GM12872 (cell line): ENCODE measurements around the gene TBL2.

Experiments
- TF ChIP-seq, protein P1 (sequence below): IDR thresholded peaks from 3 replicates; pipeline ENCODE4 v1.5.1; 2011; ENCODE audit warnings: low read depth, mild to moderate bottlenecking, low read length, moderate library complexity; ENCODE audit not compliant: insufficient read depth

TBL2 gene

DNA sequence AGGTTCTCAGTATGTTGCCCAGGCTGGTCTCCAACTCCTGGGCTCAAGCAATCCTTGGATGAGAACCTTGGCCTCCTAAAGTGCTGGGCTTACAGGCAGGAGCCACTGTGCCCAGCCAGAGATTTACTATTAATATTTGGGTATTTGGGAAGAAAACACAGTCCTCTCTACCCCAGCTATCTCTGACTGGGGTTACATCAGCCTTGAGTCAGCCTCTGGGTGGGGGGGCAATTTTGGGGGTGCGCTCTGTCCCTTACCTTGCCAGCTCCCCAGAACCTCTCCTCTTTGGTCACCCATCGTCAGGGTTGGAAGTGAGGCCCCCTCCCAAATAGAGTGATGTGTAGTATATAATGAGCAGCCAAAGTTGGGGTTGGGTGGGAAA is 44.1 kb upstream of the TBL2 start:
- TF ChIP-seq, protein P1, sequence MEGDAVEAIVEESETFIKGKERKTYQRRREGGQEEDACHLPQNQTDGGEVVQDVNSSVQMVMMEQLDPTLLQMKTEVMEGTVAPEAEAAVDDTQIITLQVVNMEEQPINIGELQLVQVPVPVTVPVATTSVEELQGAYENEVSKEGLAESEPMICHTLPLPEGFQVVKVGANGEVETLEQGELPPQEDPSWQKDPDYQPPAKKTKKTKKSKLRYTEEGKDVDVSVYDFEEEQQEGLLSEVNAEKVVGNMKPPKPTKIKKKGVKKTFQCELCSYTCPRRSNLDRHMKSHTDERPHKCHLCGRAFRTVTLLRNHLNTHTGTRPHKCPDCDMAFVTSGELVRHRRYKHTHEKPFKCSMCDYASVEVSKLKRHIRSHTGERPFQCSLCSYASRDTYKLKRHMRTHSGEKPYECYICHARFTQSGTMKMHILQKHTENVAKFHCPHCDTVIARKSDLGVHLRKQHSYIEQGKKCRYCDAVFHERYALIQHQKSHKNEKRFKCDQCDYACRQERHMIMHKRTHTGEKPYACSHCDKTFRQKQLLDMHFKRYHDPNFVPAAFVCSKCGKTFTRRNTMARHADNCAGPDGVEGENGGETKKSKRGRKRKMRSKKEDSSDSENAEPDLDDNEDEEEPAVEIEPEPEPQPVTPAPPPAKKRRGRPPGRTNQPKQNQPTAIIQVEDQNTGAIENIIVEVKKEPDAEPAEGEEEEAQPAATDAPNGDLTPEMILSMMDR = no peak

DNA sequence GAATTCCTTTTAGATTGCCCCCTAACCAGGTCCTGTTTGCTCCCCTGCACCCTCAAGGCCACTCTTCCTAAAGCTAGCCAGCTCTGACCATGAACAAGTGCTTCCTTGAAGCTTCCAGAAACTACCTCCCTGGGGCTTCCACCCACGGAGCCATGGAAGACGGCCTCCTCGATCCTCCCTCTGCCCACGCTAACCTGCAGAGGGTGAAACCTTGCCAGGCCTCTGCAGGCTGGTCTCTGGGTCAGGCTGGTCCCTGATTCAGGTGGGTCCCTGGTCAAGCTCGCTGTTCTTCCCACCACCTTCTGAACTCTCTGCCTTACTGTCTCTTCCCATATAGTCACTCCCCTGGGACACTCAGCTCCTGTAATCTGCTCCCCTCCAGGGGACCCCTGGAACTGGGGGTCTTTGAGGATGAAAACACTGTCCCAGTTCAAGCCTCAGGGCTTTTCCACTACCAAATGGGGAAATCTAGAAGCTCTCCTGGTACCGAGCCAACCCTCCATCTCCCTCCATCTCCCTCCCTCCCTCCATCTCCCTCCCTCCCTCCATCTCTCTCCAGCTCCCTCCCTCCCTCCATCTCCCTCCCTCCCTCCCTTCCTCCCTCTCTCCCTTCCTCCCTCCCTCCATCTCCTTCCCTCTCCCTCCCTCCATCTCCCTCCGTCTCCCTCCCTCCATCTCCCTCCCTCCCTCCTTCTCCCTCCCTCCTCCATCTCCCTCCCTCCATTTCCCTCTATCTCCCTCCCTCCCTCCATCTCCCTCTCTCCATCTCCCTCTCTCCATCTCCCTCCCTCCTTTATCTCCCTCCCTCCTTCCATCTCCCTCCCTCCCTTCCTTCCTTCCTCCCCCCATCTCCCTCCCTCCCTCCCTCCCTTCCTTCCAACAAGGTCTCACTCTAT is 43.0 kb upstream of the TBL2 start:
- TF ChIP-seq, protein P1 = no peak

DNA sequence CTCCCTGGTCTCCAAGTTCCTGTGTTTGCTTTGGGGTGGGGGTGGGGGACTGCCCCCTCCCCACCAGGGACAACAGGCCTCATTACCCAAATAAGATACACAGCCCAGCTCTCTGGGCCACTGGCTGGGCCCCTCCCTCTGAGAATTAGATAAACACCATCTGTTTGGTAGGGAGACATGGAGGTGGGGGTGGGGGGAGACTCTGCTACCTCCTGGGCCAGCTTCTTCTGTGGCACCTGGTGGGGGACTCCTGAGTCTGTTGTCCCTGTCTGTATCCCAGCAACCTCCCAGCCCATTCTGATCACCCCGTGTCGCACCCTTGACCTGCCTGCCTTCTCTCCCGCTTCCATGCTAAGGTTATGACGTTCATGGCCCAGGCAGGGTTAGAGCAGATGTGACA is 40.2 kb upstream of the TBL2 start:
- TF ChIP-seq, protein P1 = no peak

DNA sequence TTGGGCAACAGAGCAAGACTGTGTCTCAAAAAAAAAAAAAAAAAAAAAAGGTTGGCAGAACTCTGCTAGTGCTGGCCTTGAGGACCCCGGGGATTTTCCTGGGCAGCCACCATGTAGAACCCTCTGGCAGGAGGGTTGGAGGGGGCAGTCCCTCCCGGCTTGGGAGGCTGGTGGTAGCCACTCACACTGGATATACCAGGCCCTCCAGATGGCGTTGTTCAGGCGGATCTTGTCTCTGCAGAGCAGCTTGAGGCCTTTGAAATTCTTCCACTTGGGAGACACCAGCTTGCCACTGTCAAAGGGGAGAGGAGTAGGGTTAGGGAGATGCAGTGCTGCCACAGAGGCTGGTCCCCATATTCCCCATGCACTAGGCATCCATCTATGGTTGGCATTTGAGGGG is 37.5 kb upstream of the TBL2 start:
- TF ChIP-seq, protein P1 = no peak

DNA sequence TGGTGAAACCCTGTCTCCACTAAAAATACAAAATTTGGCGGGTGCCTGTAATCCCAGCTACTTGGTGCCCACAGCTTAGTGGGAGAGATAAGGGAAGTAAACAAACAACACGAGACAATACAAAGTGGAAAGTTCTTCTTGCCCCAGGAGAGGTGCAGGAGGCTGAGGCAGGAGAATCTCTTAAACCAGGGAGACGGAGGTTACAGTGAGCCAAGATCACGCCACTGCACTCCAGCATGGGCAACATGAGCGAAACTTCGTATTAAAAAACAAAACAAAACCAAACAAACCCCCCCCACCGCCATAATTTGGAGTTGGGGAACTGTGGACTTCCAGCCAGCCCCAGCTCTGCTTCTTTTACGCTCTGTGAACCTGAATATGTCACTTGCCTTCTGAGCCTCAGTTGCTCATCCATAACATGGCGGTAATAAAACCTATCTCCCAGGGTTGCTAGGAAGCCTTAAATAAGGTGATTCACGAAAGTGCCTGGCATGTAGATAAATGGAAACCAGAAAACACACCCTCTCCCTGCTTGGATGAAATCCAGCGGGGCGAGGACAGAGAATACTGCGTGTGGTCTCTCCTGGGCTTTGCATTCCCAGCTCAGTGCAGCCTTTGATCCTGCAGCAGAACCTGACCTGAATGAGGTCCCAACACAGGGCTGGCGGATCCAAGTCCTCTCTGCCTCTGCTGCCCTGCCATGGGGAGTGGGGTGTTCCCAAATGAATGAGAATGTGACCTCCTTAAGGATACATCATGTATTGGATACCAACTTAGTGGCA is 35.8 kb upstream of the TBL2 start:
- TF ChIP-seq, protein P1 = no peak

DNA sequence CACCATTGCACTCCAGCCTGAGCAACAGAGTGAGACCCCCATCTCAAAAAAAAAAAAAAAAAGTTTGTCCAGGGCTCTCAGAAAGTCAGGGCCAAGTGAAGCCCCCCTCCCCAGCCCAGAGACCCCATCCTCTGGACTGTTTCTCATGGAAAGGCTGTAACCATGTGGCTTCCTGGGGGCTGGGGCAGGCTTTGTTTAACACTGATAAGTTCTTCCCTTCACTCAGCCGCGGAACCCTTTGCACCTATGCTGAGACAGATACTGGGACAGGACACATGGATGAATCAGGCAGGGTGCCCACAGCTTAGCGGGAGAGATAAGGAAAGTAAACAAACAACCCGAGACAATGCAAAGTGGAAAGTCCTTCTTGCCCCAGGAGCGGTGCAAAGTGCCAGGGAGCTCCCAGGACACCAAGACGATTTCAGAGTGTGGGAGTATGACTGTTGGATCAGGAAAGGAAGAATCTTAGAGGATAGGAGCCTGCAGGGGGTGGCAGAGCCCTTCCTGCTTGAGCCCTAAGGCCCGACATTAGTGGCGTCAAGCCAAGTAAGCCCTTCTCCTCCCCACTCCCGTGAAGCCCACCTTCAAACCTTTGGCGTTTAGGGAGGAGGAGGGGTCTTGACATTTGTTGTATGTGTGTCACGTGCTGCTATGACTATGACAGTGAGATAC is 34.4 kb upstream of the TBL2 start:
- TF ChIP-seq, protein P1 = peak; percentile 8; the same call in 1 of the 3 replicates

DNA sequence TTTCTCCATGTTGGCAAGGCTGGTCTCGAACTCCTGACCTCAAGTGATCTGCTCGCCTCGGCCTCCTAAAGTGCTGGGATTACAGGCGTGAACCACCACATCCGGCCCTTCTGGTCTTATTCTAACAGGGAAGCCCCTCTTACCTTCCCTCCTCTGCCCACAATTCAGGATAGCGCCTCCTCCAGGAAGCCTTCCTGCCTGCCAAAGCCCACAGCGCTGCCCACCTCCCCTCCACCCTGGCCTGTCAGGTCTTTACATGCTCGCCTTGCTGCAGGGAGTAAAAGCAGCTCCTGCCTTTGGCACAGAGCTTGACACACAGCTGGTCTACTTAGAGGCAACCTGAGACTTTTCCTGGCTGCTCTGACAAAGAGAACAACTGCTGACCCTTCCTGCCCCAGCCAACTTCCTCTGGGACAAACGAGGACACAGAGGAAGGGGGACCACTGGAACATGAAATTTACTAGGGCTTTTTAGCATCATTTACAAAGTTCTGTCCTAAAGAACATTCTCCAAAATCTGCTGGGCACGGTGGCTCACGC is 32.7 kb upstream of the TBL2 start:
- TF ChIP-seq, protein P1 = no peak
